Keratinocyte (primary cell): Measurements from ENCODE around the gene PALB2.

Source experiments
- EZH2 ChIP-seq: IDR thresholded peaks from one replicate; pipeline ENCODE4 v1.6.1; 2012; ENCODE audit warnings: inconsistent platforms, mild to moderate bottlenecking, low read length, moderate library complexity
- TF ChIP-seq, protein P1 (sequence below), 3 experiments: IDR thresholded peaks in 1 of 3; conservative IDR thresholded peaks in 1 of 3; optimal IDR thresholded peaks in 1 of 3; 2 replicates in 2 of 3; 3 replicates in 1 of 3; pipeline versions ENCODE3 to v1.5.1; 2011; ENCODE audit warnings: low read length in 3 of 3, mild to moderate bottlenecking in 3 of 3, moderate library complexity in 2 of 3, control low read depth in 1 of 3, inconsistent platforms in 1 of 3; ENCODE audit not compliant: insufficient read depth in 2 of 3; ENCODE audit errors: extremely low read depth in 1 of 3

DNA sequence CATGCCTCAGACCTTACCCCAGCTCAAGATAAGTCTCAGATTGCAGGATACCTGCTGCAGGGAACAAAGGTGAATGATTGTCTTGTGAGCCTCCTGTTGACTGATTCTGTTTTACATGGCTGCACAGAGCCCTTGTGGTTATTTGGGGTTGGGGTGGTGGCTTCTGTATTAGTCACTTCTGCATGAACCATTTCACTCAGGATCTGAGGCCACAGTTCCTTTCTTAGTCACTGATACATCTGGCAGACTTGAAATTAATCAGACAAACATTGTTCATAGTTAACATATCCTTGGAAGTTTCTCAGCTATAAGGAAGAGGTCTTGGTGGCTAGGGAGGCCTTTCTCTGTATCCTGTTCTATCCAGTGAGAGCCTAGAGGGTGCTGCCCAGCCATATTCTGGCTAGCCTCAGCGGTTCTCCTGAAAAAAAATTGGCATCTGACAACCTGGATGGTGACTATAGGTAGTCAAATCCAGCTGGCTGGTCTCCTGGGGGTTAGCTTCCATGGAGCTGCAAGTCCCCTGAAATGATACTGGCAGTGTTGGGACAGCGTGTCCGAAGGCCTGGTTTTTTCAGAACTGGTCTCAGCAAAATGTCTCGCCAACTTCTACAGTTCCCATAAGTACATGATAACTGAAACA lies 29.1 kb upstream of the PALB2 start:
- TF ChIP-seq, protein P1, sequence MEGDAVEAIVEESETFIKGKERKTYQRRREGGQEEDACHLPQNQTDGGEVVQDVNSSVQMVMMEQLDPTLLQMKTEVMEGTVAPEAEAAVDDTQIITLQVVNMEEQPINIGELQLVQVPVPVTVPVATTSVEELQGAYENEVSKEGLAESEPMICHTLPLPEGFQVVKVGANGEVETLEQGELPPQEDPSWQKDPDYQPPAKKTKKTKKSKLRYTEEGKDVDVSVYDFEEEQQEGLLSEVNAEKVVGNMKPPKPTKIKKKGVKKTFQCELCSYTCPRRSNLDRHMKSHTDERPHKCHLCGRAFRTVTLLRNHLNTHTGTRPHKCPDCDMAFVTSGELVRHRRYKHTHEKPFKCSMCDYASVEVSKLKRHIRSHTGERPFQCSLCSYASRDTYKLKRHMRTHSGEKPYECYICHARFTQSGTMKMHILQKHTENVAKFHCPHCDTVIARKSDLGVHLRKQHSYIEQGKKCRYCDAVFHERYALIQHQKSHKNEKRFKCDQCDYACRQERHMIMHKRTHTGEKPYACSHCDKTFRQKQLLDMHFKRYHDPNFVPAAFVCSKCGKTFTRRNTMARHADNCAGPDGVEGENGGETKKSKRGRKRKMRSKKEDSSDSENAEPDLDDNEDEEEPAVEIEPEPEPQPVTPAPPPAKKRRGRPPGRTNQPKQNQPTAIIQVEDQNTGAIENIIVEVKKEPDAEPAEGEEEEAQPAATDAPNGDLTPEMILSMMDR (optimal IDR thresholded peaks at IDR 0.05 in 1 of 3, IDR thresholded peaks at IDR 0.05 in 1 of 3, conservative IDR thresholded peaks at IDR 0.05 in 1 of 3; ENCODE audit: extremely low read depth in 1 of 3, insufficient read depth in 2 of 3, low read length in 3 of 3) = no peak
- TF ChIP-seq EZH2 = no peak
